HepG2 (cell line): ENCODE data around the gene TBC1D20. TPM values are rescaled to one million over a fixed set of nuclear protein-coding genes. Genes with fewer than 3 reads are reported as not detected.

Experiments used
- KLF16 ChIP-seq, 2 experiments: sonication (generic) in 1 of 2; formaldehyde crosslinking in 1 of 2; IDR thresholded peaks; 2 replicates each; pipeline versions ENCODE4 v1.6.1 to v1.8.0; 2016 to 2023; ENCODE audit warnings: missing genetic modification reagents in 2 of 2, missing compliant biosample characterization in 1 of 2
- NBN ChIP-seq: fragments of 450-650 bp; conservative IDR thresholded peaks from 2 replicates; pipeline ENCODE4 v1.6.1; 2017
- TEAD3 ChIP-seq: optimal IDR thresholded peaks from 2 replicates; pipeline ENCODE3; 2016; ENCODE audit warnings: borderline replicate concordance
- ZBTB21 ChIP-seq: sonication (generic); formaldehyde crosslinking; IDR thresholded peaks from 2 replicates; pipeline ENCODE4 v1.4.0; 2020; ENCODE audit warnings: missing genetic modification reagents
- ZBTB7A ChIP-seq: sonication (generic); formaldehyde crosslinking; IDR thresholded peaks from 2 replicates; pipeline ENCODE4 v1.8.0; 2022; ENCODE audit warnings: mild to moderate bottlenecking, missing genetic modification reagents
- ZFP37 ChIP-seq: sonication (generic); formaldehyde crosslinking; IDR thresholded peaks from 2 replicates; pipeline ENCODE4 v1.4.0; 2020; ENCODE audit warnings: missing genetic modification reagents, borderline replicate concordance
- ZNF10 ChIP-seq: sonication (generic); formaldehyde crosslinking; IDR thresholded peaks from 2 replicates; pipeline ENCODE4 v1.4.0; 2020; ENCODE audit warnings: mild to moderate bottlenecking, low read depth, missing genetic modification reagents, borderline replicate concordance
- polyA plus RNA-seq, 8 experiments: library from polyadenylated mRNA; depleted of rRNA in 3 of 8; stranded (reverse) in 7 of 8; unstranded in 1 of 8; fragments of >200 nt; fragmentation: Illumina TruSeq in 4 of 8; extraction: Trizol in 4 of 8; gene quantifications; 2 replicates each; pipeline versions ENCODE4 v1.2.1 to v1.2.3, GENCODE V29; 2011 to 2016; ENCODE audit warnings: low read depth in 4 of 8, missing spikeins in 1 of 8, mixed read lengths in 1 of 8; ENCODE audit not compliant: insufficient read depth in 1 of 8
- total RNA-seq, 5 experiments: library from RNA; depleted of rRNA; stranded (reverse); fragments of >200 nt; fragmentation: Illumina TruSeq; extraction: Trizol; gene quantifications; 2 replicates each; pipeline ENCODE4 v1.2.3, GENCODE V29; 2016; ENCODE audit warnings: low read depth in 1 of 5
- TF ChIP-seq, protein P1 (sequence below): sonication (generic); formaldehyde crosslinking; IDR thresholded peaks from 2 replicates; pipeline ENCODE4 v1.5.0; 2020; ENCODE audit warnings: mild to moderate bottlenecking, missing genetic modification reagents
- TF ChIP-seq, protein P2 (sequence below): sonication (generic); formaldehyde crosslinking; IDR thresholded peaks from 2 replicates; pipeline ENCODE4 v1.5.0; 2020; ENCODE audit warnings: mild to moderate bottlenecking, missing genetic modification reagents
- TF ChIP-seq, protein P3 (sequence below): sonication (generic); formaldehyde crosslinking; IDR thresholded peaks from 2 replicates; pipeline ENCODE4 v1.8.1; 2022; ENCODE audit warnings: low read depth, mild to moderate bottlenecking, missing genetic modification reagents
- TF ChIP-seq, protein P4 (sequence below): sonication (generic); formaldehyde crosslinking; IDR thresholded peaks from 2 replicates; pipeline ENCODE4 v1.4.0; 2020; ENCODE audit warnings: missing genetic modification reagents
- TF ChIP-seq, protein P5 (sequence below): sonication (generic); formaldehyde crosslinking; IDR thresholded peaks from 2 replicates; pipeline ENCODE4 v1.4.0; 2020; ENCODE audit warnings: mild to moderate bottlenecking, missing genetic modification reagents

The TBC1D20 gene
- total and polyA plus RNA-seq, 2 of the 13 experiments (the other 11 are each of a cell fraction or from before 2014, with no cell fraction given): 36.6 to 47.1 TPM

GRCh38 chr20:400454-401275 lies 61.7 kb downstream of the TBC1D20 start (continued):
- TF ChIP-seq, protein P1, sequence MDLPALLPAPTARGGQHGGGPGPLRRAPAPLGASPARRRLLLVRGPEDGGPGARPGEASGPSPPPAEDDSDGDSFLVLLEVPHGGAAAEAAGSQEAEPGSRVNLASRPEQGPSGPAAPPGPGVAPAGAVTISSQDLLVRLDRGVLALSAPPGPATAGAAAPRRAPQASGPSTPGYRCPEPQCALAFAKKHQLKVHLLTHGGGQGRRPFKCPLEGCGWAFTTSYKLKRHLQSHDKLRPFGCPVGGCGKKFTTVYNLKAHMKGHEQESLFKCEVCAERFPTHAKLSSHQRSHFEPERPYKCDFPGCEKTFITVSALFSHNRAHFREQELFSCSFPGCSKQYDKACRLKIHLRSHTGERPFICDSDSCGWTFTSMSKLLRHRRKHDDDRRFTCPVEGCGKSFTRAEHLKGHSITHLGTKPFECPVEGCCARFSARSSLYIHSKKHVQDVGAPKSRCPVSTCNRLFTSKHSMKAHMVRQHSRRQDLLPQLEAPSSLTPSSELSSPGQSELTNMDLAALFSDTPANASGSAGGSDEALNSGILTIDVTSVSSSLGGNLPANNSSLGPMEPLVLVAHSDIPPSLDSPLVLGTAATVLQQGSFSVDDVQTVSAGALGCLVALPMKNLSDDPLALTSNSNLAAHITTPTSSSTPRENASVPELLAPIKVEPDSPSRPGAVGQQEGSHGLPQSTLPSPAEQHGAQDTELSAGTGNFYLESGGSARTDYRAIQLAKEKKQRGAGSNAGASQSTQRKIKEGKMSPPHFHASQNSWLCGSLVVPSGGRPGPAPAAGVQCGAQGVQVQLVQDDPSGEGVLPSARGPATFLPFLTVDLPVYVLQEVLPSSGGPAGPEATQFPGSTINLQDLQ (CRISPR knock-in tag): no peak
- TF ChIP-seq NBN (no peak), ZNF10 (no peak), ZBTB7A (CRISPR knock-in tag) (peak; percentile 26; the same call in 1 of the 2 replicates), ZBTB21 (no peak), KLF16 (CRISPR knock-in tag; IDR thresholded peaks at IDR 0.05) (peak in 1 of 2 experiments; percentile 31; a peak in 1 of 4 replicates), ZFP37 (CRISPR knock-in tag) (no peak), TEAD3 (CRISPR knock-in tag) (no peak)
- TF ChIP-seq, protein P2, sequence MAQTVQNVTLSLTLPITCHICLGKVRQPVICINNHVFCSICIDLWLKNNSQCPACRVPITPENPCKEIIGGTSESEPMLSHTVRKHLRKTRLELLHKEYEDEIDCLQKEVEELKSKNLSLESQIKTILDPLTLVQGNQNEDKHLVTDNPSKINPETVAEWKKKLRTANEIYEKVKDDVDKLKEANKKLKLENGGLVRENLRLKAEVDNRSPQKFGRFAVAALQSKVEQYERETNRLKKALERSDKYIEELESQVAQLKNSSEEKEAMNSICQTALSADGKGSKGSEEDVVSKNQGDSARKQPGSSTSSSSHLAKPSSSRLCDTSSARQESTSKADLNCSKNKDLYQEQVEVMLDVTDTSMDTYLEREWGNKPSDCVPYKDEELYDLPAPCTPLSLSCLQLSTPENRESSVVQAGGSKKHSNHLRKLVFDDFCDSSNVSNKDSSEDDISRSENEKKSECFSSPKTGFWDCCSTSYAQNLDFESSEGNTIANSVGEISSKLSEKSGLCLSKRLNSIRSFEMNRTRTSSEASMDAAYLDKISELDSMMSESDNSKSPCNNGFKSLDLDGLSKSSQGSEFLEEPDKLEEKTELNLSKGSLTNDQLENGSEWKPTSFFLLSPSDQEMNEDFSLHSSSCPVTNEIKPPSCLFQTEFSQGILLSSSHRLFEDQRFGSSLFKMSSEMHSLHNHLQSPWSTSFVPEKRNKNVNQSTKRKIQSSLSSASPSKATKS (CRISPR knock-in tag): no peak
- TF ChIP-seq, protein P3, sequence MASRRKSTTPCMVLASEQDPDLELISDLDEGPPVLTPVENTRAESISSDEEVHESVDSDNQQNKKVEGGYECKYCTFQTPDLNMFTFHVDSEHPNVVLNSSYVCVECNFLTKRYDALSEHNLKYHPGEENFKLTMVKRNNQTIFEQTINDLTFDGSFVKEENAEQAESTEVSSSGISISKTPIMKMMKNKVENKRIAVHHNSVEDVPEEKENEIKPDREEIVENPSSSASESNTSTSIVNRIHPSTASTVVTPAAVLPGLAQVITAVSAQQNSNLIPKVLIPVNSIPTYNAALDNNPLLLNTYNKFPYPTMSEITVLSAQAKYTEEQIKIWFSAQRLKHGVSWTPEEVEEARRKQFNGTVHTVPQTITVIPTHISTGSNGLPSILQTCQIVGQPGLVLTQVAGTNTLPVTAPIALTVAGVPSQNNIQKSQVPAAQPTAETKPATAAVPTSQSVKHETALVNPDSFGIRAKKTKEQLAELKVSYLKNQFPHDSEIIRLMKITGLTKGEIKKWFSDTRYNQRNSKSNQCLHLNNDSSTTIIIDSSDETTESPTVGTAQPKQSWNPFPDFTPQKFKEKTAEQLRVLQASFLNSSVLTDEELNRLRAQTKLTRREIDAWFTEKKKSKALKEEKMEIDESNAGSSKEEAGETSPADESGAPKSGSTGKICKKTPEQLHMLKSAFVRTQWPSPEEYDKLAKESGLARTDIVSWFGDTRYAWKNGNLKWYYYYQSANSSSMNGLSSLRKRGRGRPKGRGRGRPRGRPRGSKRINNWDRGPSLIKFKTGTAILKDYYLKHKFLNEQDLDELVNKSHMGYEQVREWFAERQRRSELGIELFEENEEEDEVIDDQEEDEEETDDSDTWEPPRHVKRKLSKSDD (CRISPR knock-in tag): no peak
- TF ChIP-seq, protein P4, sequence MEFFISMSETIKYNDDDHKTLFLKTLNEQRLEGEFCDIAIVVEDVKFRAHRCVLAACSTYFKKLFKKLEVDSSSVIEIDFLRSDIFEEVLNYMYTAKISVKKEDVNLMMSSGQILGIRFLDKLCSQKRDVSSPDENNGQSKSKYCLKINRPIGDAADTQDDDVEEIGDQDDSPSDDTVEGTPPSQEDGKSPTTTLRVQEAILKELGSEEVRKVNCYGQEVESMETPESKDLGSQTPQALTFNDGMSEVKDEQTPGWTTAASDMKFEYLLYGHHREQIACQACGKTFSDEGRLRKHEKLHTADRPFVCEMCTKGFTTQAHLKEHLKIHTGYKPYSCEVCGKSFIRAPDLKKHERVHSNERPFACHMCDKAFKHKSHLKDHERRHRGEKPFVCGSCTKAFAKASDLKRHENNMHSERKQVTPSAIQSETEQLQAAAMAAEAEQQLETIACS (CRISPR knock-in tag): no peak
- TF ChIP-seq, protein P5, sequence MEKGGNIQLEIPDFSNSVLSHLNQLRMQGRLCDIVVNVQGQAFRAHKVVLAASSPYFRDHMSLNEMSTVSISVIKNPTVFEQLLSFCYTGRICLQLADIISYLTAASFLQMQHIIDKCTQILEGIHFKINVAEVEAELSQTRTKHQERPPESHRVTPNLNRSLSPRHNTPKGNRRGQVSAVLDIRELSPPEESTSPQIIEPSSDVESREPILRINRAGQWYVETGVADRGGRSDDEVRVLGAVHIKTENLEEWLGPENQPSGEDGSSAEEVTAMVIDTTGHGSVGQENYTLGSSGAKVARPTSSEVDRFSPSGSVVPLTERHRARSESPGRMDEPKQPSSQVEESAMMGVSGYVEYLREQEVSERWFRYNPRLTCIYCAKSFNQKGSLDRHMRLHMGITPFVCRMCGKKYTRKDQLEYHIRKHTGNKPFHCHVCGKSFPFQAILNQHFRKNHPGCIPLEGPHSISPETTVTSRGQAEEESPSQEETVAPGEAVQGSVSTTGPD: no peak
